Stimulated activated naive CD4-positive, alpha-beta T cell (primary cell): ENCODE measurements around the gene KCNK7.
A peak's percentile ranks its signal among the peaks of the same experiment; 100 is the strongest.

Experiments
- DNase-seq, 6 experiments: peaks; one replicate each; lab custom pipeline; 2025; lab: John Stamatoyannopoulos, UW

Gene KCNK7

DNA sequence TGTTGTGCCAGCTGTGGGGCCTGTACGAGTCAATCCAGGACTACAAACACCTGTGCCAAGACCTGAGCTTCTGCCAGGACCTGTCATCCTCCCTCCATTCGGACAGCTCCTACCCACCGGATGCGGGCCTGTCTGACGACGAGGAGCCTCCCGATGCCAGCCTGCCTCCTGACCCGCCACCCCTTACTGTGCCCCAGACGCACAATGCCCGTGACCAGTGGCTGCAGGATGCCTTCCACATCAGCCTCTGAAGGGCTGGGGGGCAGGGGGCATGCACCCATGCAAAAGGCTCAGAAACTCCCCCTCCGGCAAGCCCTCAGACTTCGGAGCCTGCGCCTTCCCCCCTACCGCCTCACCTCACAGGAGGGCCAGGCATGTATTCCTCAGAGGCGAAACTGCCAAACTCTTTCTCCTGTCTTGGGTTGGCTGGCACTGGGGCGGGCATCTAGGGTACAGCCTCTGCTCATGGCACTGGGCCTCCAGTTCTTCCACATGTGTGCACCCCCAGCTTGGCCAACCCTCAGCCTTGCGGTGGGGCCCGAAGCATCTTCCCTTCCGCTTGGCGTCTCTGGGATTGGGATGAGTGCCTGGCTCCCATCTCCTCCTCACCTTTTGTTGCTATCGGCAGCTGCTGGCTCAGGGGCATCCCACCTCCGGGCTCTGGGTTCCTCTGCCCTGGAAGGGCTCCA lies 22.1 kb downstream of the KCNK7 start:
- DNase-seq: no peak

DNA sequence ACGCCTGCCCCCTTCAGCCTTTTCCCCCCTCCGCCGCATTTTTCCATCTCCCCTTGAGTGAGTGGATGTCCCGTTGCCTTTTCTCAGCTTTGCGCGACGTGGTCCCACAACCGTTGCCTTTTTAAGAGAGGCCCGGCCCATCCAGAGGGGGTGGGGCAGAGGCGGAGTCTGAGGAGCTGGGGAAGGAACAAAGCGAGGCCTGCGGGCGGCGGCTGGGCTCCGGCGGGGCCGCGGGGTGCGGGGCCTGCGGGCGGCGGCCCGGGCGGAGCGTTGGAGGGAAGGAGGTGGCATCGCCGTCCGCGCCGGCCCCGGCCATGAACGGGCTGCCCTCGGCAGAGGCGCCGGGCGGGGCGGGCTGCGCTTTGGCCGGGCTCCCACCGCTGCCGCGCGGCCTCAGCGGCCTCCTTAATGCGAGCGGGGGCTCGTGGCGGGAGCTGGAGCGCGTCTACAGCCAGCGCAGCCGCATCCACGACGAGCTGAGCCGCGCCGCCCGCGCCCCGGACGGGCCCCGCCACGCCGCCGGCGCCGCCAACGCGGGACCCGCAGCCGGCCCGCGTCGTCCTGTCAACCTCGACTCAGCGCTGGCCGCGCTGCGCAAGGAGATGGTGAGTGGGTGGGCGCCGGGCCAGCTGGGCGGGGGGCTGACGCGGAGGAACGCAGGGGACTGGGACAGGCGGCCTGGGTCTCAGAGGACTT lies 23.1 kb downstream of the KCNK7 start, which contains the start of gene FAM89B:
FAM89B (plus strand) TSS at position 183 of the 696 bp plus-strand sequence; CDS start at position 315, 132 bp downstream.
- DNase-seq: peak; percentile 77 to 87 (median 83)

DNA sequence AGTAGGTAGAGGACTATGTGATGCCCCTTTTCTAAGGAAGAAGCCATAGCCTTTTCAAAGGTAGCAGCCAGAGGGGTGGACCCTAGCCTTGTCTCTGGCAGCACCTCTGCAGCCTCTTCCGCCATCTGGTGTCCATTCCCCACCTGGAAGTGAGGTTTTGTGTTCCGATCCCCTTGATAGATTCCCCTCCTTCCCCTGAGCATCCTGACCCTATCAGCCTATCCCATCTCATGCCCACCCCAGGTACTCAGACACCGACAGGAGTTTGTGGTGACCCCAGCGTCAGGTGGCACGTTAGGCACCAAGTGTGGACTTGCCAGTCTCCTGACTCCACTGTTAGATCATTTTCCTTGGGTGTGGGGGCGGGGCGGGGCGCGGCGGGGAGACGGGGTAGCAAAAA lies 23.7 kb downstream of the KCNK7 start:
- DNase-seq: no peak

DNA sequence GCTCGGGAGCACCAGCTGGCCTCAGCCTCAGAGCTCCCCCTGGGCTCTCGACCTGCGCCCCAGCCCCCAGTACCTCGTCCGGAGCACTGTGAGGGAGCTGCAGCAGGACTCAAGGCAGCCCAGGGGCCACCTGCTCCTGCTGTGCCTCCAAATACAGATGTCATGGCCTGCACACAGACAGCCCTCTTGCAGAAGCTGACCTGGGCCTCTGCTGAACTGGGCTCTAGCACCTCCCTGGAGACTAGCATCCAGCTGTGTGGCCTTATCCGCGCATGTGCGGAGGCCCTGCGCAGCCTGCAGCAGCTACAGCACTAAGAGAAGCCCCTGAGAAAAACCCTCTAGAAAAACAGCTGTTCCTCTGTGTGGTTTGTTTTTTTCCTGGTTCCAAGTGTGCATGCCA lies 24.2 kb downstream of the KCNK7 start:
- DNase-seq: no peak

DNA sequence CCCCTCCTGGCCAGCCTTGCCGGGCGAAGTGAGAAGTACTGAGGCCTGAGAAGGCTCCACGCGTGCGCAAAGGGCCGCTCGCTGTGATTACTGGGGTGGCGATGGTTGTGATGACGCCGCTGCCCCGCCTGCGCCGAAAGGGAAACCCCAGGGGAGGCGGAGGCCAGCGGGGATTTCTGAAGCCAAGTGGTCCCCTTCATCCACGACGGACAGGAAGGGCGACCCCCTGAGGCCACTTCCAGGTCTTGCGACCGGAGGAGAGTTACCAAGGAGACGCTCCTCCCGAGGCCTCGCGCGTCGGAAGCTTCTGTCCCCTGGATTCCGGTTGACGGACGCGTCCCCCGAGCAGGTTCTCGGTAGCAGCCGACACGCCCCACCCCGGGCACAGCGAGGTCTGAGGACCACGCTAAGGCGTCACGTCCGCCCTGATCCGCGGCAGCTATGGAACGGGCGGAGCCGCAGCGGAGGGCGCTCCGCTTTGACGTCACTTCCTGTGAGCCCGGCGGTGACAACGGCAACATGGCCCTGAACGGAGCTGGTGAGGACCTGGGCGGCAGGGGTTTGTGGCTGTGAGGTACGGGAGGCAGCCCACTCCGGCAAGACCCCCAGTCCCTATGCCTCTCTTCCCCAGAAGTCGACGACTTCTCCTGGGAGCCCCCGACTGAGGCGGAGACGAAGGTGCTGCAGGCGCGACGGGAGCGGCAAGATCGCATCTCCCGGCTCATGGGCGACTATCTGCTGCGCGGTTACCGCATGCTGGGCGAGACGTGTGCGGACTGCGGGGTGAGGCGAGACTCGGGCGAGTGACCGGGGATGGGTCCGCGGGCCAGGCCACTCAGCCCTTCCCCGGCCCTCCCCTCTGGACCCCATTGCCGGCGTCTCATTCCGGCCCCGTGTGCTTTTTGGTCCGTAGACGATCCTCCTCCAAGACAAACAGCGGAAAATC lies 25.4 kb downstream of the KCNK7 start, which contains the start of gene ZNRD2:
ZNRD2 (plus strand) TSS at position 505 of the 946 bp plus-strand sequence; CDS start at position 520, 15 bp downstream.
- peak; percentile 97 to 100 (median 98) for DNase-seq

DNA sequence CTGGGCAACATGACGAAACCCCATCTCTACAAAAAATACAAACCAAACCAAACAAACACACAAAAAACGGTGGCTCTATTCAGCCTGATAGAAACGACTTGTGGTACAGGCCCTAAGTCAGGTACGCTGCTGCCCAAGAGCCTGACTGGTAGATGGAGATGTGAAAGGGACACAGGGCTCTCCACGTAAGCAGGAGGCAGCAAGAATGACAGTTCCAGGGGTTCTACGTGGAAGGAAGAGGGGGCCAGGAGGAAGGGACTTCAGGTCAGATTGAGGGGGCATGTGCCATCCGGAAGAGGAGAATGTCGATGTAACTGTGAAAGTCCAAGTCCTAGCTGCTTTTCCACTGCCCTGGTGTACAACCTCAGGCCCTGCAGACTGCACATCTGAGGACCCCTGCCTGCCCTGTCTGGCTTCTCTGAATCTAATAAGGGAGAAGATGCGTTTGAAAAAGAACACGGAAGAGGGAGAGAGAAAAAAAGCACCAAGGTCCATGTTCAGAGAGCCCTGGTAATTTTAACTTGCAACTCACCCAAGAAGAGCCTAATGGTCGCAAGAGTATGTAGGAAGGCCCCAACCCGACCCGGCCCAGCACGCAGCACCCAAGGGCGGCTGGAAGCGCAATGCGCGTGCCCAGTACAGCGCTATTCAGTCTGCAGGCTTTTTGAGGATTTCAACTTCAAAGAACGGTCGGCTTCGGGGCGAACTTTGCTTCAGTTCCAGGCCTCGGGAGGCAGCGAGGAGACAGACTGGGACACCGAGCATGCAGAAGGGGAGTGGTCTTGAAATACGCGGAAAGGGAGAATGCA lies 26.2 kb downstream of the KCNK7 start:
- peak in 3 of 6 experiments; percentile 35 to 97 (median 87) for DNase-seq

DNA sequence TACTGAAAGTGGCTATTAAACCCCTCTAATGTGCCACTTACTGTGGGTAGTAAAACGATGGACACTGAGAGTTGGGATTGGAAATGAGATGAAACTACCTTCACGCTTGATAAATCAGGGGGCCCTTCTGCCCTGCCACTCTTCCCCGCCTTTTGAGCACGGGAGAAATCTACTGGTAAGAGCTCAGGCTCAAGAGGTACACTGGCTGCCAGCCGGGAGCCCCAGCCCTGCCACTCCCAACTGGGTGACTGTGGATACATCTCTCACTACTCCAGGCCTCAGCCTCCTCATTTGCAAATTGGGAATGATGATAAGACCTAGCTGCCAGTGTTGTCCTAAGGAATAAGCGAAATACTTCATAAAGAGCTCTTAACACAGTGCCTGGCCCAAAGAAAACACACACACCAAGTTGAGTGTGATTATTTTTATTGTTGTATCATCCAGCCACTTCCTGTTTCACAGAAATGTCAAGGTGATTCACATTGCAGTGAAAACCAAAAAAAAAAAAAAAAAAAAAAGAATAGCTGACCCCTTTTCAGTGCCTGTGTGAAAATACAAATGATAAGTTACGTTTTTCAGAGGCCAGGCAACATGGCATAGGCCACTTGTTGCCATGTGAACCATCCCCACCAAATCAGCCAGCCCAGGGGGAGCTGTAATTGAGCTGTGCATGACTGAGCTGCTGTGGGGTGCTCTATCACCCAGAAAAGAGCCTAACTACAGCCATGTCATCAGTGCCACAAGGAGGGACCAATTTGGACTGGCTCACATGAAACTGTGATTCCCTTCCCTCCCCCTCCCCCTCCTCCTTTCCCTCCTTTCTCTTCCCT lies 29.8 kb downstream of the KCNK7 start:
- DNase-seq: peak in 1 of 6 experiments; percentile 12

DNA sequence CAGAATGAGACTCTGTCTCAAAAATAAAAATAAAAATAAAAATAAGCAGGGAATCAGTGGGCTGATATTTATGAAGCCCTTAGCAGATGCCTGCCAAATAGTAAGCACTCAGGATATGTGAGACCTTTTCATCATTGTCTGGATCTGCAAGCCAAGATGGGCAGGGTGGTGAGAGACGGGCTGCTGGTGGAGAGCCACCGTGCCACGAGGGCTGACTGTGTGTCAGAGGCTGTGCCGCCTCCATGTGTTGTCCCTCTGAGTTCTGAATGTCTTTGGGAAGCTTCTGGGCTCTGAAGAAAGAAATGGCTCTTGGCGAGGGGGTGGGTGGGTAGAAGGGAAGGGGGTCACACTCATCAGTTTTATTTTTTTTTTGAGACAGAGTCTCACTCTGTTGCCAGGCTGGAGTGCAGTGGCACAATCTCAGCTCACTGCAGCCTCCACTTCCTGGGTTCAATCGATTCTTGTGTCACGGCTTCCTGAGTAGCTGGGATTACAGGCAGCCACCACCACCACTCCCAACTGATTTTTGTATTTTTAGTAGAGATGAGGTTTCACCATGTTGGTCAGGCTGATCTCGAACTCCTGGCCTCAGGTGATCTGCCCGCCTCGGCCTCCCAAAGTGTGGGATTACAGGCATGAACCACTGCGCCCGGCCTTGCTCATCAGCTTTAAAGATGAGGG lies 30.6 kb downstream of the KCNK7 start:
- peak in 3 of 6 experiments; percentile 23 to 41 (median 40) for DNase-seq

DNA sequence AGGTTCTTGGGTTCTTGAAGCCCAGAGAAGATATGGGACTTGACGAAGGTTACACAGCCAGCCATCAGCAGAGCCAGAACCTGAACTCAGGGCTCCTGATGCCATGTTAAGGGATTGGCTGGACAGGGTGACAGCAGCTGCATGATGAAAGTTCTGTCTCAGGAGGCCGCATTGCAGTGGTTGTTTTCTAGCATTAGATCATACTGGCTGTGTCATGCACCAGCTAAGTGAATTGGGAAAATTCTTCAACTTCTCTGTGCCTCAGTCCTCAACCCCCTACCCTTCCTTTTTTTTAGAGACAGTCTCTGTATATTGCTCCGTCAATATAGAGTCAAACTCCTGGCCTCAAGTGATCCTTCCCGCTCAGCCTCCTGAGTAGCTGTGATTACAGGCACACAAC lies 32.0 kb downstream of the KCNK7 start:
- DNase-seq: no peak

DNA sequence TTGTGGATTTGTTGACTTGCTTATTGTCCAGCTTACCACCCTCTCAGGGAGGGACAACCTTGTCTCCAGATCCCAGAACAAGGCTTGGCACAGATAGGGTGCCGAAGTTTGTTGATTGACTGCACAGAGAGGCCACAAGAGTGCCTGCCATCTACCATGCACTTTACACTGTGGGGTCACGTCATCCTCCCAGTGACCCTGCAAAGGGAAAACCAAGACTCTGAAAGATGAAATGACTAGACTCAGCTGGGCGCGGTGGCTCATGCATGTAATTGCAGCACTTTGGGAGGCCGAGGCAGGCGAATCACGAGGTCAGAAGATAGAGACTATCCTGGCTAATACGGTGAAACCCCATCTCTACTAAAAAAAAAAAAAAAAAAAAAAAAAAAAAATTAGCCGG lies 32.8 kb downstream of the KCNK7 start:
- DNase-seq: no peak

DNA sequence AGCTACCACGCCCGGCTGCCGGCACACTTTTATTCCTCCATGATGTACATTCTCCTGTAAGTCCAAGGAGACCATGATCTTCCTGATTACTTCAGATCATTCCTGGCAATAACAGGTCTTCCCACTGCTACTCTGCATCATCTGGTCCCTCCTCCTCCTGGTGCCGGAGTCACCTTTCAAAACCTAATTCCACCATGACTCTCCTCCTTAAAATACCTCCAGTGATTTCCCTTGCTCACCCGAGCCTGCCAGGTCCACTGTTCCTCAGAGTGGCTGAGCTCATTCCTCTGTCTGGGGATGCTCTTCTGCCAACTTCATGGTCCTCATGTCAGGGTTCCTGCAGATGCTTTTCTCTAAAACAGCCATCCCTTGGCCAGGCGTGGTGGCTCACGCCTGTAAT lies 33.6 kb downstream of the KCNK7 start:
- DNase-seq: no peak

DNA sequence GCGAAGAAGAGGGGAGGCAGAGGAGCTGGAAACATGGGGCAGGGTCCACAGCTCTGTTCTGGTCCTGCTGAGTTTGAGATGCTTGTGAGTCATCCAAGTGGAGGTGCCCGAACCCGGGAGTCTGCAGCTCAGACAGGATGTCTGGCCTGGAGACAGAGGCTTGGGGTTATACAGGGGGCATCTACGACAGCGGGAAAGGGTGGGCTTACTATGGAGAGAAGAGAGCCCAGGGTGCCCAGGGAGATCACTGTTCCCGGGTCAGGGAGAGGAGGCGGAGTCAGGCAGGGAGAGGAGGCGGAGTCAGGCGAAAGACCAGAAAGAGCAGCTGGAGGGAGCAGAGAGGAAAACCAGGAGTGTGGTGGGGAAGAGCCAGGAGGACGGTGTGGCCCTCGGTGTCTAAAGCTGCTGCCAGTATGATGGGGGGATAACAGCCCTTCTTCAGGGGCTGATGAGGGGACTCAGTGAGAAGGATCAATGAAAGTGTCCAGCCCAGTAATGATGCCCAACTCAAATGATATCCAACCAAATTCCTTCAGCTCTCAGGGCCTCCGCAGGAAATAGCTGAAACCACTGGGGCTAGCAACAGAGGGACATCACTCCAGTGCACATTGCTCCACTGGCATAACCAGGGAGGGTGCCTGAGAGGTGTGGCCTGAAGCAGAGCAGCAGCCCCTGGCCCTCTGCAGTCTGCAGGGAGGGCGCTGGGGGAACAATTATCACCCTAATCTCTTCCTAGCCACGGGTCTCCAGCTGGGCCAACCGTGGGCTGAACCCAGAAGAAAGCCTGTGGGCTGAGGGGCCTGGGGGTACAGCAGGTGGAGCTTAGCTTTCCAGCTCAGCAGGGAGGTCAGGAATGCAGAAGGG lies 34.8 kb downstream of the KCNK7 start:
- no peak for DNase-seq

DNA sequence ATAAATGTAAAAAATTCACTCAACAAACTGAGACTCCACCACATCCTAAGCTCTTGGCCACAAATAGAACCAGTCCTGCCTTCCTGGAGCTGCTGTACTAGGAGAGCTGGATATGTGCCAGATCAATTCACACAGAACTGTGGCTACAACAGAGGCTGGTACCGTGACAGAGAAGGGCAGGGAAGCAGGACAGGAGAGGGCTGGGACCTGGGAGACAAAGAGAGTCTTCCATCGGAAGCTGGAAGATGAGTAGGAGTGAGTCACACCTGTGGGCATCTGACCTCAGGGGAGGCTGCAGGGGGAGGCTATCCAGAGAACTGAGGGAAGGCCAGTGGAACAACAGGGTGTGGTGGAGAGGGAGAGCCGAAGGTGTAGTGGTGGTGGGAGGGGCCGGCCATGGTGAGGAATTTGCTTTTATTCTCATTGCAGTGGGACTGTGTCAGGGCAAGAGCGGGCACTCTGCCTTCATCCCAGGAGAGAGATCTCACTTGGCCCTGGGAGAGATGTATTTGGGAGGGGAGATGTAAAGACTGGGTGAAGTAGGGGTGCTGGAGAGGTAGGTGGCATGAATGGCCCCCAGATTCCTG lies 35.6 kb downstream of the KCNK7 start:
- no peak for DNase-seq

DNA sequence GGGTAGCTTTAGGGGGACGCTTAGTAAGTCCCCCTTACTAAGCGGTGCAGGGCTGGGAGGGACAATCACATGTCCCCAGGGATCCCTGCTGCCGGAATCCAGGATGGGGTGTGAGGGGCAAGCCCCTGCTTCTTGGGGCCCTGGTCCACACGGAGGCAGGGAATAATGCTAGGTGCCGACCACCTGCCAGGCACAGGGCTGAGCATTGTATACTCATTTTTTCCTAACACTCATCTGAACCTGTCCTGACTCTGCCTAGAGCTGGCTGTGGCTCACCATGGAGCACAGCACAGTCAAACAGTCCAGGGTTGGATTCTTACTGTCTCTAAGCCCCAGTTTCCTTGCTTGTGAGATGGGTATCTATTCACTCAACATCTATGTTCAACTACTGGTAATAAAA lies 36.1 kb downstream of the KCNK7 start:
- DNase-seq: no peak

DNA sequence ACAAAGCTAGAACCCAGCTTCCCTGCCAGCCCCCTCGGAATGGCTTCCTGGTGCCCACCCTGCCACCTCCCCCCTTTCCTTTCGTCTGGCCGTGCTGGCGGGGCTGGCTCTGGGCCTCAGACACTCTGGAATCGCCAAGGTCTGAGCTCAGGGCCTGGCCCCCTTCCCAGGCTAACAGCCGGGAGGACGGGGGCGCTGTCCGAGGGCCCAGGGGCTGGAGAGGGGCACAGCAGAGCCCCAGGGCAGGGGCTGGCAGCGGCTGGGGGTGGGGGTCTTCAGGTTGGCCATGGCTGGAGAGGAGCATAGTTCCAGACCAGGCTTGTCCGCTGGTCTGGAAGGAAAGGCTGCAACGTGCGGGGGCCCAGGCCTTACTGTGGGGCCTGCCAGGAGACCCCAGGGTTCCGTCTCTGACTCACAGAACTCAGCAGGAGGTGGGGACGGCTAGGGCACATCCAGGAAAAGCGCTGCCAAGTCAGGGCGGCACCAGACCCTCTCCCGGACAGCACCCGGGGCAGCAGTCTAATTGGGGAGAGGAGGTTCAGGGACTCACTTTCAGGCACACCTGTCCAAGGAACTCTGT lies 36.6 kb downstream of the KCNK7 start:
- DNase-seq: no peak

DNA sequence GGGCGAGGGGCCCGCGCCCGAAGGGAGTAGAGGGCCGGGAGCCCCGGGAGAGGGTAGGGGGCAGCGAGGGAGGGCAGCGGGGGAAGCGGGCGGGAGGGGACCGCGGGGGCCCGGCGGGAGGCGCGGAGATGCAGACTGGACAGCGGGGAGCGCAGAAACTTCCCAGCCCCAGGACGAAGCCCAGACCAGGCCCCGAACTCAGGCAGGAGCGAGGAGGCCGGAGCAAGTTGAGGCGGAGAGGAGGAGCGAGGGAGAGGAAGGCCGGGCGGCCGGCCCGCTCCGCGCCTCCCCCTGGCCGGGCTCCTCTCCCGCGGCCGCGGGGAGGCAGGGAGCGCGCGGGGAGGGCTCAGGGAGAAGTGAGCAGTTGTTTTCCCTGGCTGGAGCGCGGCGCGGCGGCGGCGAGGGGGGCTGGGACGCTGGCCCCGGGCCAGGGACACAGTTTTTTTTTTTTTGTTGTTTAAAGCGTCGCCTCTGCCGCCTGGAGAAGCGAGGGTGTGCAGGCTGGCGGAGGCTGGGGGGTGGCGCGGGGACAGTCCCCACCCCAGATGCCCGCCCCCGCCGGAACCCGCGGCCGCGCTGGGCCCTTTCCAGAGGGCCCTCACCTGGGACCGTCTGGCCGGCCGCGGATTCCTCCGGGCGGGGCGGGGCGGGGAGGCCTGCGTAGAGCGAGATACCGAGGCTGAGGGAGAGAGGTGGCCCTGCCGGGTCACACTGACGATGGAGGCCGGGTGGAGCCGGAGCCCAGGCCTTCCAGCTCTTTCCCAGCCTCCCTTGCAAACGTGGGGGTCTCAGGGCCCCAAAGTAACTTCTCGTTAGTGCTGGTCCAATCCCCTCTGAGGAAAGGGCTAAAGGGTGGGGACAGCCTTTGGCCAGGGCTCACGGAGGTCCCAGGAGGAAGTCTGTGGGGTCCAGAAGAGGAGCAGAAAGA lies 37.3 kb downstream of the KCNK7 start, which contains the start of gene LTBP3:
LTBP3 (minus strand) TSS at position 358 of the 928 bp plus-strand sequence. CDS start 400 bp downstream, outside the sequence.
- peak in 5 of 6 experiments; percentile 26 to 59 (median 48) for DNase-seq
